NCI-H1092 treated with DMSO at 0.1 percent for 48 hours (cell line): ENCODE results near the gene CST7.
"Not testable (repeated sequence)": the region's sequence is repeated elsewhere in the genome, so short reads cannot be mapped to it uniquely, and the experiment has no call there.

ENCODE experiments used
- DNase-seq: peaks from one replicate; lab custom pipeline; 2025; lab: John Stamatoyannopoulos, UW

CST7 gene

GRCh38 chr20:24948939-24949679 is at the start of gene CST7:
CST7 (plus strand) TSS chr20:24949269; CDS start chr20:24949506, 237 bp downstream.
- no peak for DNase-seq

- no peak for DNase-seq
These were observed 42.3 kb upstream of the CST7 start for GRCh38 chr20:24906806-24907205.

GRCh38 chr20:24908642-24909041 is 40.4 kb upstream of the CST7 start:
- DNase-seq, result no peak

GRCh38 chr20:24909086-24909780 is 39.8 kb upstream of the CST7 start:
- DNase-seq, result no peak

GRCh38 chr20:24909861-24910260 is 39.2 kb upstream of the CST7 start:
- DNase-seq, result no peak

- no peak for DNase-seq
These were observed 38.6 kb upstream of the CST7 start for GRCh38 chr20:24910461-24910860.

- no peak for DNase-seq
These were observed 37.6 kb upstream of the CST7 start for GRCh38 chr20:24911461-24911860.

- DNase-seq, result no peak
These were observed 36.5 kb upstream of the CST7 start for GRCh38 chr20:24912397-24913075.

- DNase-seq, result no peak
These were observed 35.9 kb upstream of the CST7 start for GRCh38 chr20:24913076-24913628.

GRCh38 chr20:24914388-24915241 is 34.5 kb upstream of the CST7 start:
- no peak for DNase-seq

GRCh38 chr20:24915440-24915839 is 33.6 kb upstream of the CST7 start:
- no peak for DNase-seq

- no peak for DNase-seq
These were observed 33.2 kb upstream of the CST7 start for GRCh38 chr20:24915892-24916291.

- no peak for DNase-seq
These were observed 32.7 kb upstream of the CST7 start for GRCh38 chr20:24916412-24916811.

GRCh38 chr20:24917056-24917455 is 32.0 kb upstream of the CST7 start:
- no peak for DNase-seq

GRCh38 chr20:24917797-24918578 is 31.1 kb upstream of the CST7 start:
- DNase-seq, result peak; percentile 40

- no peak for DNase-seq
These were observed 30.2 kb upstream of the CST7 start for GRCh38 chr20:24918579-24919566.

GRCh38 chr20:24919665-24920064 is 29.4 kb upstream of the CST7 start:
- not testable (repeated sequence) for DNase-seq

GRCh38 chr20:24920706-24921105 is 28.4 kb upstream of the CST7 start:
- not testable (repeated sequence) for DNase-seq

GRCh38 chr20:24929259-24929658 is 19.8 kb upstream of the CST7 start:
- not testable (repeated sequence) for DNase-seq
